AG04450 (cell line): ENCODE results near the gene MBLAC1. TPM values are rescaled to one million over a fixed set of nuclear protein-coding genes. Genes with fewer than 3 reads are reported as not detected.

Source experiments
- CTCF ChIA-PET: fragments of 300-600, 350-600 bp; formaldehyde crosslinking; extraction: SDS; loops from one replicate; lab custom pipeline; 2022; ENCODE audit warnings: antibody characterized with exemption, inconsistent platforms; lab: Charles Lee
- POLR2A ChIA-PET: fragments of 350-600 bp; formaldehyde crosslinking; extraction: SDS; loops from one replicate; lab custom pipeline; 2021; ENCODE audit warnings: antibody characterized with exemption, inconsistent platforms; lab: Yijun Ruan, JAX
- DNase-seq: peaks from one replicate; pipeline ENCODE4 v3.0.0-alpha.2; 2011; ENCODE audit warnings: low read depth, low spot score
- H3K27ac ChIP-seq: one replicate; pipeline ENCODE4 v1.5.1; 2012; ENCODE audit warnings: low read depth, low read length, control low read depth
- H3K27me3 ChIP-seq: one replicate; pipeline ENCODE4 v1.6.0; 2012; ENCODE audit warnings: low read length; ENCODE audit not compliant: control insufficient read depth, insufficient read depth
- H3K4me3 ChIP-seq: 2 replicates; pipeline ENCODE4 v1.5.1; 2011; ENCODE audit warnings: mild to moderate bottlenecking, low read depth, low read length, control low read depth
- H3K9me3 ChIP-seq: 2 replicates; pipeline ENCODE4 v1.5.1; 2012; ENCODE audit warnings: low read length; ENCODE audit not compliant: control insufficient read depth, insufficient read depth
- CTCF ChIP-seq: IDR thresholded peaks from 2 replicates; pipeline ENCODE4 v1.5.1; 2011; ENCODE audit warnings: low read depth, low read length, control low read depth, inconsistent platforms
- polyA plus RNA-seq: library from polyadenylated mRNA; depleted of rRNA; stranded (reverse); fragments of >200 nt; gene quantifications from 2 replicates; pipeline ENCODE4 v1.2.3, GENCODE V29; 2011

Gene MBLAC1
- polyA plus RNA-seq, 1 experiment: 0.55 TPM

- no peak overlapping the region for H3K27ac ChIP-seq
- no peak for DNase-seq
- POLR2A ChIA-PET: no interaction called here
- CTCF ChIA-PET: no interaction called here
- no peaks in the 10 kb centered on the region for H3K9me3 ChIP-seq
- no peak overlapping the region for H3K4me3 ChIP-seq
- TF ChIP-seq CTCF: no peak
- no peaks in the 10 kb centered on the region for H3K27me3 ChIP-seq
These were observed 26.3 kb downstream of the MBLAC1 start for GRCh38 chr7:100152937-100153666.

- POLR2A ChIA-PET: no interaction called here
These were observed 27.2 kb downstream of the MBLAC1 start for GRCh38 chr7:100153708-100154535.

GRCh38 chr7:100154651-100155491 is 28.1 kb downstream of the MBLAC1 start:
- no peak for DNase-seq
- ChIA-PET CTCF (interaction anchor here (0.5 kb wide), 1 partner anchor 328 kb away, joined by 3 read pairs; no protein-coding TSS in a partner anchor), POLR2A (interaction anchor here (0.6 kb wide), 1 partner anchor 11 kb away, joined by 3 read pairs; no protein-coding TSS in a partner anchor)
- H3K27ac ChIP-seq: no peak overlapping the region
- no peaks in the 10 kb centered on the region for H3K27me3 ChIP-seq
- no peak overlapping the region for H3K4me3 ChIP-seq
- no peak for TF ChIP-seq CTCF
- no peaks in the 10 kb centered on the region for H3K9me3 ChIP-seq

More at GRCh38 chr7:100153708-100154535, 27.2 kb downstream of the MBLAC1 start:
- Histone ChIP-seq H3K27ac (no peak overlapping the region), H3K9me3 (no peaks in the 10 kb centered on the region), H3K27me3 (no peaks in the 10 kb centered on the region), H3K4me3 (no peak overlapping the region)
- DNase-seq: no peak
- no peak for TF ChIP-seq CTCF
- CTCF ChIA-PET: interaction anchor here (0.5 kb wide), 1 partner anchor 329 kb away, joined by 3 read pairs; no protein-coding TSS in a partner anchor

GRCh38 chr7:100155553-100156317 is 29.0 kb downstream of the MBLAC1 start:
- H3K27ac ChIP-seq: no peak overlapping the region
- H3K9me3 ChIP-seq: no peaks in the 10 kb centered on the region
- no peaks in the 10 kb centered on the region for H3K27me3 ChIP-seq
- ChIA-PET CTCF (no interaction called here), POLR2A (interaction anchor here (0.6 kb wide), 2 partner anchors 10 to 754 kb away, joined by 3 to 6 read pairs; no protein-coding TSS in a partner anchor)
- no peak overlapping the region for H3K4me3 ChIP-seq
- TF ChIP-seq CTCF: no peak
- no peak for DNase-seq
